GM19452 (cell line): ENCODE results near the gene BMP7.

Source experiments
- ATAC-seq: cut with Tn5 transposase; IDR thresholded peaks from one replicate; pipeline ENCODE4 v1.9.1; 2021; ENCODE audit not compliant: unreplicated experiment

Gene BMP7

DNA sequence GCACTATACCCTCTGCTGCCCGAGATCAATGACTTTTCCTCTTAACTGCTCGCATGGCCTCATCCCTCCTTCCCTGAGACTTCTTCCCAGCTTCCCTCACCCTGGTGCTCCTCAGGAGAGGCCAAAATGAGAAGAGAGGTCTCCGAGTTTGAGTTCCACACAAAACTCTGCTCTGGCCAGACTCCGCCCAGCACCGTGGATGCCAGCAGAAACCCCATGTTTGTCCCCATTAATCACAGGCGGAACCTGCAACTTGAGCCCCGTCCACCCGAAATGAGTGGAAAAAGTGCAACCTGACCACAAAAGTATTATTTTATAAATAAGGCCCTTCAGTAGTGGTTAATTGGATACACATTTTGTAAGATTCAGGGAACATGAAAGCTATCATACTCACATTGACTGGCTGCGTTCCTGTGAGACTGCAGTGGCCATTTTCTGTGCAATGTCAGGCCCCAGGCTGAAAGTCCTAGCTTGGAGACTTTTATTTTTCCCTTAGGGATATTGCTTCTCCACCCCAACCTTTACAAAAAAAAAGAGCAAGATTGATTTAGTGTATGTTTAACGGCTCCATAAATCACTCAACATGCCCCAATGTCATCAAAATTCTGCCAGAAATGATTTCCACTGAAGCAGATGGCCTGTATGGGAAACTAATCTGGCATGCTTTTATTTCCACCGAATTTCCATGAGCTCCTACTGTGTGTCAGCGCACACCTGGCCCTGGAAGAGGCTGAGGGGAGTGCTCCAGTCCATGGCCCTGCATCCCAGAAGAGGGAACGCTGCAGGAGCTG is 134.6 kb downstream of the BMP7 start:
- no peak for ATAC-seq

DNA sequence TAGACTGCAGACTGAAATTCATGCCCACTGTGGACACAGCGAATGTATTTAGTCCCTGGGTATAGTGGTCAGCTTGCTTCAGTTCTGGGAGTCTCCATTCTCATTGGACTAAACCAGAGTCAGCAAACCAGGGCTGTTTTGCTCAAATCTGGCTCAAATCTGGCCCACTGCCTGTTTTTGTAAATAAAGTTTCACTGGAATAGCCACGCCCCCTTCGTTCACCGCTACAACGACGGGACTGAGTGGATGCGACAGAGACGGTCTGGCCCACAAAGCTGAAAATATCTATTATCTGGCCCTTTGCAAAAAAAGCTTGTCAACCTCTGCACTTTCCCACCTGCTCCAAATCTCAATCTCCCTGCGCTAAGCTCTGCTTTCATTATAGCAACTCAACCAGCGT is 135.4 kb downstream of the BMP7 start:
- no peak for ATAC-seq

- ATAC-seq, result no peak
Observed at GRCh38 chr20:57130160-57130772, 136.2 kb downstream of the BMP7 start.

GRCh38 chr20:57129303-57129702 is 137.1 kb downstream of the BMP7 start:
- no peak for ATAC-seq

DNA sequence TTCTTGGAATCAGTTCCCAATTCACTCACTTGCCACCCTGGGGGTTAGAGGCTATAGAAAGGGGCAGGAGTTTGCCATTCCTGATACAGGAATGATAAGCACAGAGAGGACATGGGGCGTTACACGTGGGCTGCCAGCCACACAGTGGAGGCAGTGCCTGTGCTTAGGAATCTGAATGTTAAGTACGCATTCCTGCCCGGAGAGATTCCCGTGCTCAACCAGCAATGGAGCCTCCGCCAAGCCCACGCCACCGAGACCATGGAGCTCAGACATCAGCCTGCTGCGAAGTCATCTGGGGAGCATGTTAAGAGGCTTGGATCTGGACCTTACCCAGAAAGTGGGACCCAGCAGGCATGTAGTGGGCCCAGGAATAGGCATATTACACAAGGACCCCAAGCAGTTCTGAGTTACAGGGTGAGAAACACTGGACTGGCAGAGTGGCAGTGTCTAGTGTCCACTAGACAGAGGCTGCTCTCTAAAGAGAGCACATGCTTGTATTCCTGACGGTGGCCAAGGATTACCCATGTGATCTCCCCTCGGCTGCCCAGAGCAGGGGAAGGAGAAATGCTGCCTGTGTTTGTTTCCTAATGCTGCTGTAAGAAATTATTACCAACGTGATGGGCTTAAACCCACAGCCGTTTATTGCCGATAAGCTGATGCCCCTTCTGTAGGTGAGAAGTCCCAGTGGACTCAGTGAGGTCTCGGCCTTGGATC is 138.2 kb downstream of the BMP7 start:
- no peak for ATAC-seq

GRCh38 chr20:57126481-57127092 is 139.9 kb downstream of the BMP7 start:
- ATAC-seq, result no peak

DNA sequence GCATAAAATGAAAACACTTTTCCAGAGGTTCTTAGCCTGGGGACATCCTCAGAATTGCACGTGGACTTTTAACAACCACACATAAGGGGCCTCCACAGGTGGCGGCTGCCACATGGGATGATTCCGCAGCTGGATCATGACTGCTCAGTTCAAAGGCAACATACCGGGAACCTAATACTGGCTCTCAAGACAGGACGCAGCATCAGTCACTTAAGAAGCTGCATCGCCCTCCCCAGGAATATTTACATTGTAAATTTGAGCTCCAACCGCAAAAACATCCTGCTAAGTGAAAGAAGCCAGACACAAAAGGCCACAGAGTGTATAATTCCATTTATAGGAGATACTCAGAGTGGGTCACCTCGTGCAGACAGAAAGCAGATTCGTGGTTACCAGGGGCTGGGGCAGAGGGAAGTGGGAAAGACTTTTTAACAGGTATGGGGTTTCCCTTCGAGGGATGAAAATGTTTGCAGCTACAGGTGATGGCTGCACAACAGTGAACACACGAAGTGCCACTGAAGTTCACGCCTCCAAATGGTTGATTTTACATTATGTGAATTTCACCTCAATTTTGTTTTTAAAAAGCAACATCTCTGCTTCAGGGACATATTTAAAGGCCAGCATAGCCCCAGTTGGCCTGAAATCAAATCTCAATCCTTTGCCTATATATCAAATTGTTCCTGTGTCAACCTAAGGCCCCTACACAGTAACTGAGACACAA is 141.5 kb downstream of the BMP7 start:
- no peak for ATAC-seq

DNA sequence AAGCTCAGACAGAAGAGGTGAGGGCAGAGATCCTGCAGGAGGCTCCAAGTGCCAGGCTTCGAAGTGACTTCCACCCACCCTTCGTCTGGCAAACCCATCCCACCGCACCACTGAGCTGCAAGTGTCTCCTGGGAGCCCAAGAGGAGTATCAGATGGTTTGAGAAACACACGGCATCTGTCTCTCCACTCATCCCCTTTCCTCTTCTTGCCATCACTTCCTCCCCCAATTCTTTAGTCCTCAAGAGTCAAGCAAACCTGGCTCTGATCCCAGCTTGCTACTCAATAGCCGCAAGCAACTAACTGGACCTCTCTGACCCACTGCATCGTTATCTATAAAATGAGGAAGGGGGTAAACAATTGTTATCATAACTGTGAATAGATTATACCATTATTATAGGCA is 142.1 kb downstream of the BMP7 start:
- no peak for ATAC-seq

DNA sequence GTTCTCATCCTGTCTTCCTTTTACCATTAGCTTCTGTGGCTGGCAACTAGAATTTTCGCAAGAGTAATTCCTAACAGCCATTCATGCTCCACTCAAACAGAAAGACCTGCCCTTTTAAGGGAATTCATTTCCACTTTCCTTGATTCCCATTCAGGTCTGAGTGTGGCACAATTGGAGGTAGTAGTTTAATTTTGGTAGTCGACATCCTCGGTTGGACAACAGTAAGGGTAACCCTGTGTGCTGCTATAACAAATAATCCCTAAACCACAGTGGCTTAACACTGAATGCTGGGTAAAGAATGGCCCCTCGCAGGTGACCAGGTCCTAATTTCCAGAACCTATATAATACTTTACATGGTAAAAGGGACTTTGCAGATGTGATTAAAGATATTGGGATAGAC is 142.9 kb downstream of the BMP7 start:
- ATAC-seq, result no peak

DNA sequence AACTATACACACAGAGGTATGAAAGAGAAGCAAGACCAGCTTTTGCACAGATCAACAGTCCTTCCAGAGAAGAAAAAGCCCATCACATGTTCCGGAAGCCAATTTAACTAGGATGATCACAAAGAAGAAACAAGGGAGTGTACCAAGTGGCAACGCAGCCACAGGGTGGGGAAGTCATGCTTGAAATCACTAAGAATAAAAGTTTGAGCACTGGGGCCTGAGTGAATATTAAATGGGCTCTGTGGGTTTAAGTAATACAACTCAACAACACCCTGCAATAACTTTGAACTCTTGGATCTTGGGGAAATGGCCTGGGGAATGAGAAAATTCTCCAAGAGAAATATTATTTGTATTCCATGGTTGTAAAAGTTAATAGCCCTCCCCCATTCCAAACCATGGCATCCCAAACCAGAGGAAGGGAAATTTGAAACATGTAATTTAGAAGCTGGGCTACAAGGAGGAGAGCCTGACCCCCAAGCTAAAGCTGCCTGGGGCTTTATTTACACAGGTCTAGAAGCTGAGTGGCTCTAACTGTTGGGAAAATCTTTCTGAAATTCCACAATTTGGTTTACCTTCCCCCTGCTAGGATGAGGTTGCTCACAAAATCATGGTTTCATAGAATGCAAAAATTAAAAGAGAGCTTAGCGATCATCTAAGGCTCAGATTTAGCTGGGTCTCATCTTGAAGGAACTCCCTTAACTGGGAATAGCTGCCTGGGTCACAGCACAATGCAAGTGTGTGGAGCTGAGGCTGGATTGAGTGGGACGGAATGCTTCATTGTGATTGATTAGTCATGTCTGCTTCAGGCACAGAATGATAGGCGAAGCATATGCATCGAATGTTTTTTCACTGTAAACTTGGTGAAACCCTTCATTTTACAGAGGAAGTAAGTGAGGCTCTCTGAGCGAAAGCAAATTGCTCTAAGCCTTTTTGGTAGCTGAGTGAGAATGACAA is 143.6 kb downstream of the BMP7 start:
- ATAC-seq, result no peak

DNA sequence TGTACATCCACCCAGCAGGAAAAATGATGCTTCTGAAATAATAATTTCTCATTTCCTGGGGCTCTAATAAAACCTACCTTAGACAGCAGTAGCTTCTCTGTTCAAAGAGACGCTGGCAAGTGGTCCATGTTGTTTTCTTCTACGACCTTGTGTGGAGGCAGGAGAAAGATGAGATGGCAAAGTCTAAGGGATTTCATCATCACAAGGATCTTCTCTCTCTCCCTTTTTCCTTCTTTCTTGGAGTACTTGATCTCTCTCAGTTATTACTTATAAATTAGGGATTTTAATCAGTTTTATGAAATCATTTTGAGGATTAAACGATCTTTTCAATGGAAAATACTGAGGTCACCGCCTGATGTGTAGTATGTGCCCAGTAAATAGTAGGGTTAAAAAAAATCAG is 147.5 kb downstream of the BMP7 start:
- ATAC-seq, result no peak
